Renal cortex interstitium (tissue), 15 donors: ENCODE data around the gene MYLK4. TPM values are rescaled to one million over a fixed set of nuclear protein-coding genes. Genes with fewer than 3 reads are reported as not detected.

ENCODE experiments used
- DNase-seq, 11 donors: peaks; one replicate each; pipeline ENCODE4 v3.0.0-alpha.2; 2013; ENCODE audit warnings: low read depth in 9 of 11, low spot score in 4 of 11; ENCODE audit errors: extremely low read depth in 1 of 11
- long read RNA-seq, 16 experiments: transcript quantifications; one replicate each; lab custom pipeline, GENCODE V29; 2026
- polyA plus RNA-seq, 3 donors: library from polyadenylated mRNA; unstranded; fragments of 120-200 nt; gene quantifications; one replicate each; pipeline ENCODE4 v1.2.1, GENCODE V29; 2013; ENCODE audit not compliant: insufficient read length in 3 of 3

MYLK4 gene
- polyA plus RNA-seq = 1 to 10 TPM; 1.3 to 1.5 (median 1.4) TPM
- long read RNA-seq, donor 1 = 0 reads
- long read RNA-seq, donor 2 = 0 reads
- long read RNA-seq, donor 3 = 0 reads
- long read RNA-seq, donor 4 = 0 reads
- long read RNA-seq, donor 5 = 0 reads
- long read RNA-seq, donor 6 = 0 reads
- long read RNA-seq, donor 7 = 0 reads
- long read RNA-seq, donor 8 = 0 reads
- long read RNA-seq, donor 9 = 0 reads
- long read RNA-seq, donor 10 = 0 reads
- long read RNA-seq, donor 11 = 0 reads
- long read RNA-seq, donor 12 = 0 reads
- long read RNA-seq, donor 13 = 0 reads
- long read RNA-seq, donor 14 = 0 reads
- long read RNA-seq, donor 15 = 0 reads
- long read RNA-seq, donor 16 = 0 reads

- no peak for DNase-seq
Measured at GRCh38 chr6:2750832-2751231, at the start of gene MYLK4. Gene MYLK4, minus strand, starts transcription at chr6:2750922. Its CDS starts 1,628 bp downstream, at chr6:2749294.

- DNase-seq = no peak
Measured at GRCh38 chr6:2799936-2800527, 49.3 kb upstream of the MYLK4 start.

- no peak for DNase-seq
Measured at GRCh38 chr6:2798586-2799134, 47.9 kb upstream of the MYLK4 start.

- DNase-seq = peak in 2 of 11 donors; percentile 23 to 39
Measured at GRCh38 chr6:2797564-2798031, 46.9 kb upstream of the MYLK4 start.

GRCh38 chr6:2796861-2797260 lies 46.1 kb upstream of the MYLK4 start:
- DNase-seq = no peak

- DNase-seq = no peak
Measured at GRCh38 chr6:2795956-2796355, 45.2 kb upstream of the MYLK4 start.

GRCh38 chr6:2795162-2795561 lies 44.4 kb upstream of the MYLK4 start:
- DNase-seq = no peak

GRCh38 chr6:2794171-2794730 lies 43.5 kb upstream of the MYLK4 start:
- DNase-seq = no peak

- no peak for DNase-seq
Measured at GRCh38 chr6:2793534-2794151, 42.9 kb upstream of the MYLK4 start.

GRCh38 chr6:2792330-2793110 lies 41.8 kb upstream of the MYLK4 start:
- no peak for DNase-seq

GRCh38 chr6:2791450-2791974 lies 40.8 kb upstream of the MYLK4 start:
- DNase-seq = no peak

GRCh38 chr6:2790588-2791449 lies 40.1 kb upstream of the MYLK4 start:
- DNase-seq = peak in 8 of 11 donors; percentile 37 to 66 (median 57)

- no peak for DNase-seq
Measured at GRCh38 chr6:2786269-2786668, 35.5 kb upstream of the MYLK4 start.

- no peak for DNase-seq
Measured at GRCh38 chr6:2784930-2785329, 34.2 kb upstream of the MYLK4 start.

GRCh38 chr6:2784061-2784460 lies 33.3 kb upstream of the MYLK4 start:
- DNase-seq = no peak

GRCh38 chr6:2783188-2783963 lies 32.7 kb upstream of the MYLK4 start:
- DNase-seq = no peak

GRCh38 chr6:2782825-2783187 lies 32.1 kb upstream of the MYLK4 start:
- DNase-seq = no peak
